HFF-Myc (cell line): ENCODE results near the gene TRAF1.

ENCODE experiments used
- DNase-seq: peaks from one replicate; pipeline ENCODE4 v3.0.0-alpha.2; 2011; ENCODE audit warnings: low read depth; ENCODE audit errors: extremely low read depth
- H3K4me3 ChIP-seq: replicated peaks from 2 replicates; pipeline ENCODE4 v1.5.1; 2011; ENCODE audit warnings: low read depth, mild to moderate bottlenecking, control low read depth, low read length
- CTCF ChIP-seq: IDR thresholded peaks from 2 replicates; pipeline ENCODE4 v1.5.1; 2012; ENCODE audit warnings: mild to moderate bottlenecking, low read depth, low read length, control low read depth; ENCODE audit errors: missing control alignments

TRAF1 gene

DNA sequence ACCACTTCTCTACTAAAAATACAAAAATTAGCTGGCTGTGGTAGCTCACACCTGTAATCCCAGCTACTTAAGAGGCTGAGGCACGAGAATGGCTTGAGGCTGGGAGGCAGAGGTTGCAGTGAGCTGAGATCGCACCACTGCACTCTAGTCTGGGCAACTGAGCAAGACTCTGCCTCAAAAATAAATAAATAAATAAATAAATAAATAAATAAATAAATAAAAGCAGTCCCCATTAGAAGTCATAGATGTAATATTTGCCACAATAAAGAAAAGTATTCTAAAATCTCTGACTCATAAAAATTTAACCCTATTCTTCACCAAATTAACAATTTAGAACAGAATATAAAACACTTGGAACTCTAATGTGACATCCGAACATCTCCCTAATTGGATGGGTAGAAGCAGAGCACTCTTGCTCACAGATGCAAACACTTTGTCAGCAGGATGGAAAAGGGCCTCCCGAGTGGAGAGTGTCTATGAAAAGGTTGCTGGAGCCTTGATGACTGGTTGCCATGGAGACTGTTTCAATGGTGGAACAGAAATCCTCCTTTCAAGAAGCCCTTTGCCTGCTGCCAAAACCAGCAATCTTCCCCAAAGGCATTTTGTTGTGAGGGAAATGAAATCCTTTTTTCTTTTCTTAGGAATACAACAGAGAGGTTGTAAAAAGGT, 38.9 kb upstream of the TRAF1 start:
- no peak for TF ChIP-seq CTCF
- no peak overlapping the region for H3K4me3 ChIP-seq
- DNase-seq = no peak

DNA sequence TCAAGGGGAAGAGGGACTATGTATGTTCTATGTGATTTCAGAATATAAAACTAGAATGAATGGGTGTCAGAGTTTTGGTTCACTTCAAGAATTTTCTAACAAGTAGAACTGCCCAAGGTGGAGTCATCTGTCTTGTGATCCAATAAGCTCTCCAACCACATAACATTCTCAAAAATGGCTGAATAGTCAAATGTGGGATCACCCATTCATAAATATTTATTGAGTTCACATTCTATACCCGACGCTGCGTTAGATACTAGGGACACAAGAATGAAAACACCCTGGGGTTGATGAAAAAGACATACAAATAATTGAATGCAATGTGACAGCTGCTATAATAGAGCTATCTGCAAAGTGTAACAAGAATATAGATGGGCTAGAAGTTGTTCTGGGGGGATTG, 35.3 kb upstream of the TRAF1 start:
- H3K4me3 ChIP-seq = no peak overlapping the region
- TF ChIP-seq CTCF = no peak
- DNase-seq = no peak

- TF ChIP-seq CTCF = no peak
- H3K4me3 ChIP-seq = no peak overlapping the region
- no peak for DNase-seq
Measured at GRCh38 chr9:120960001-120960400, 33.4 kb upstream of the TRAF1 start.

GRCh38 chr9:120956862-120957261, 30.3 kb upstream of the TRAF1 start:
- DNase-seq = no peak
- no peak for TF ChIP-seq CTCF
- H3K4me3 ChIP-seq = no peak overlapping the region

- no peak for TF ChIP-seq CTCF
- no peak overlapping the region for H3K4me3 ChIP-seq
- DNase-seq = no peak
Measured at GRCh38 chr9:120951960-120952618, 25.5 kb upstream of the TRAF1 start.

GRCh38 chr9:120950421-120951388, 24.1 kb upstream of the TRAF1 start:
- DNase-seq = no peak
- no peak for TF ChIP-seq CTCF
- H3K4me3 ChIP-seq = no peak overlapping the region
